ENCODE data around the gene WWC2.

Gene WWC2

GRCh38 chr4:183262776-183263100 lies 163.7 kb downstream of the WWC2 start:
- FAIRE-seq, result no peak

- no peak for FAIRE-seq
Observed at GRCh38 chr4:183263787-183264386, 164.8 kb downstream of the WWC2 start.

GRCh38 chr4:183264614-183265013 lies 165.6 kb downstream of the WWC2 start:
- FAIRE-seq, result no peak

- FAIRE-seq, result no peak
Observed at GRCh38 chr4:183266371-183266770, 167.3 kb downstream of the WWC2 start.

- FAIRE-seq, result no peak
Observed at GRCh38 chr4:183268556-183268955, 169.5 kb downstream of the WWC2 start.

- no peak for FAIRE-seq
Observed at GRCh38 chr4:183272384-183272783, 173.3 kb downstream of the WWC2 start.

- FAIRE-seq, result no peak
Observed at GRCh38 chr4:183276106-183276505, 177.0 kb downstream of the WWC2 start.

- FAIRE-seq, result peak; percentile 99
Observed at GRCh38 chr4:183284258-183284785, 185.3 kb downstream of the WWC2 start.

GRCh38 chr4:183284965-183285364 lies 185.9 kb downstream of the WWC2 start:
- FAIRE-seq, result peak; percentile 60

- no peak for FAIRE-seq
Observed at GRCh38 chr4:183285886-183286285, 186.8 kb downstream of the WWC2 start.

GRCh38 chr4:183286590-183287308 lies 187.7 kb downstream of the WWC2 start:
- FAIRE-seq, result no peak

GRCh38 chr4:183287309-183287659 lies 188.2 kb downstream of the WWC2 start:
- FAIRE-seq, result no peak

- no peak for FAIRE-seq
Observed at GRCh38 chr4:183287677-183288076, 188.6 kb downstream of the WWC2 start.

GRCh38 chr4:183288955-183289354 lies 189.9 kb downstream of the WWC2 start:
- no peak for FAIRE-seq

- FAIRE-seq, result no peak
Observed at GRCh38 chr4:183289688-183290087, 190.6 kb downstream of the WWC2 start.

- no peak for FAIRE-seq
Observed at GRCh38 chr4:183291070-183291469, 192.0 kb downstream of the WWC2 start.

GRCh38 chr4:183295711-183296110 lies 196.7 kb downstream of the WWC2 start:
- no peak for FAIRE-seq

GRCh38 chr4:183297675-183298074 lies 198.6 kb downstream of the WWC2 start:
- FAIRE-seq, result no peak

- no peak for FAIRE-seq
Observed at GRCh38 chr4:183299464-183299863, 200.4 kb downstream of the WWC2 start.

GRCh38 chr4:183300070-183300469 lies 201.0 kb downstream of the WWC2 start:
- FAIRE-seq, result no peak

- FAIRE-seq, result no peak
Observed at GRCh38 chr4:183300655-183301054, 201.6 kb downstream of the WWC2 start.

GRCh38 chr4:183303301-183303700 lies 204.2 kb downstream of the WWC2 start:
- no peak for FAIRE-seq

GRCh38 chr4:183304067-183304466 lies 205.0 kb downstream of the WWC2 start:
- no peak for FAIRE-seq

- no peak for FAIRE-seq
Observed at GRCh38 chr4:183304538-183304937, 205.5 kb downstream of the WWC2 start.

- FAIRE-seq, result no peak
Observed at GRCh38 chr4:183306811-183307210, 207.8 kb downstream of the WWC2 start.

Data from islet of Langerhans (tissue), 1 donor.